GM12892 (cell line): Measurements from ENCODE around the gene TCP11L2.

Experiments
- POLR2A ChIP-seq: IDR thresholded peaks from 2 replicates; pipeline ENCODE4 v1.6.1; 2011; ENCODE audit warnings: low read depth, low read length, control low read depth
- POLR2AphosphoS5 ChIP-seq: IDR thresholded peaks from 2 replicates; pipeline ENCODE4 v1.6.1; 2011; ENCODE audit warnings: low read depth, low read length, control low read depth
- TAF1 ChIP-seq: IDR thresholded peaks from 2 replicates; pipeline ENCODE4 v1.6.1; 2011; ENCODE audit warnings: low read depth, mild to moderate bottlenecking, control low read depth, low read length, borderline replicate concordance

- TF ChIP-seq POLR2A: no peak
- no peak for TF ChIP-seq TAF1
- no peak for TF ChIP-seq POLR2AphosphoS5
These were observed 58.0 kb downstream of the TCP11L2 start for GRCh38 chr12:106360400-106360994.
